Pancreas (tissue), 10 donors: ENCODE data around the gene TMC7. TPM values are rescaled to one million over a fixed set of nuclear protein-coding genes. Genes with fewer than 3 reads are reported as not detected.
"Not testable (repeated sequence)": the region's sequence is repeated elsewhere in the genome, so short reads cannot be mapped to it uniquely, and the experiment has no call there.

Source experiments
- ATAC-seq, 4 donors: fragments of 200-7000 bp; cut with Tn5 transposase; one replicate each; pipeline versions ENCODE4 v1.8.0 to v1.9.1; 2020; ENCODE audit warnings: mild to moderate bottlenecking in 4 of 4, moderate library complexity in 4 of 4
- DNase-seq, 6 donors: peaks; one replicate each; pipeline ENCODE4 v3.0.0-alpha.2; 2020
- FAIRE-seq: peaks from 2 replicates; lab custom pipeline; 2012; peaks lifted over from hg19 to GRCh38; lab: Jason Lieb, UNC
- H3K27ac ChIP-seq, 4 donors: fragments of 200-600 bp; sonication (generic); 1 replicate in 3 of 4; 2 replicates in 1 of 4; pipeline versions ENCODE4 v1.5.0 to v1.8.0; 2020
- H3K27me3 ChIP-seq, 4 donors: fragments of 200-600 bp; one replicate each; pipeline ENCODE4 v1.8.0; 2021
- H3K36me3 ChIP-seq, 3 donors: fragments of 200-600 bp; sonication (generic) in 1 of 3; one replicate each; pipeline versions ENCODE4 v1.5.0 to v1.8.0; 2020 to 2021
- H3K4me1 ChIP-seq, 3 donors: fragments of 200-600 bp; one replicate each; pipeline ENCODE4 v1.8.0; 2021
- H3K4me3 ChIP-seq, 4 donors: fragments of 200-600 bp; sonication (generic) in 2 of 4; one replicate each; pipeline versions ENCODE4 v1.5.0 to v1.8.0; 2020 to 2021
- H3K9me3 ChIP-seq, 4 donors: fragments of 200-600 bp; one replicate each; pipeline ENCODE4 v1.8.0; 2021
- WGBS, 2 donors: extraction: QIAGEN DNeasy Blood & Tissue Kit; methylation state at CpG; one replicate each; pipeline ENCODE4 v1.1.7; 2013; 5-methylcytosine and 5-hydroxymethylcytosine counted together
- intact Hi-C, 3 donors: fragments of 100-400 bp; cut with DNase I; formaldehyde crosslinking; loops; one replicate each; pipeline versions ENCODE4 v1.11.1 to v1.14.2; 2022
- polyA plus RNA-seq, 2 donors: library from polyadenylated mRNA; stranded (reverse); fragments of 200-250 nt; gene quantifications; one replicate each; pipeline ENCODE4 v1.2.3, GENCODE V29; 2013
- total RNA-seq, 6 donors: library from RNA; stranded (reverse); fragmentation: NEBNext Ultra II Directional in 4 of 6; extraction: Animal tissue kit (Norgen Biotek cat#: 25700) in 4 of 6; gene quantifications; one replicate each; pipeline versions ENCODE4 v1.2.1 to v1.2.4, GENCODE V29; 2021 to 2023
- TF ChIP-seq, protein P1 (sequence below), 4 donors: fragments of 200-600 bp; sonication (generic) in 3 of 4; IDR thresholded peaks; one replicate each; pipeline versions ENCODE4 v1.5.0 to v1.8.0; 2021; ENCODE audit warnings: antibody characterized with exemption in 4 of 4
- donor health status: healthy with polysubstance abuse.
- donor health status: DM: no; HTN: no; CAD: no; lungs with moderate emphysema.
- donor health status: DM: no; HTN: no; CAD: no.
- donor health status: control.
- donor health status: control.
- donor health status: Bipolar disorder and iron deficiency.
- donor health status: DM: yes; HTN: yes; CAD: no.
- donor health status: DM: no; HTN: no; CAD: no.
- donor health status: DM: no; HTN: no; CAD: no.
- donor health status: DM: yes; HTN: yes; CAD: no.

The TMC7 gene
- total and polyA plus RNA-seq, 8 donors = 0.20 to 1.1 (median 0.44) TPM

- H3K4me1 ChIP-seq = no peaks in the 10 kb centered on the region
- WGBS, 2 donors = 39 to 55% methylated on average over 3 of the region's 3 CpGs
- TF ChIP-seq, protein P1, sequence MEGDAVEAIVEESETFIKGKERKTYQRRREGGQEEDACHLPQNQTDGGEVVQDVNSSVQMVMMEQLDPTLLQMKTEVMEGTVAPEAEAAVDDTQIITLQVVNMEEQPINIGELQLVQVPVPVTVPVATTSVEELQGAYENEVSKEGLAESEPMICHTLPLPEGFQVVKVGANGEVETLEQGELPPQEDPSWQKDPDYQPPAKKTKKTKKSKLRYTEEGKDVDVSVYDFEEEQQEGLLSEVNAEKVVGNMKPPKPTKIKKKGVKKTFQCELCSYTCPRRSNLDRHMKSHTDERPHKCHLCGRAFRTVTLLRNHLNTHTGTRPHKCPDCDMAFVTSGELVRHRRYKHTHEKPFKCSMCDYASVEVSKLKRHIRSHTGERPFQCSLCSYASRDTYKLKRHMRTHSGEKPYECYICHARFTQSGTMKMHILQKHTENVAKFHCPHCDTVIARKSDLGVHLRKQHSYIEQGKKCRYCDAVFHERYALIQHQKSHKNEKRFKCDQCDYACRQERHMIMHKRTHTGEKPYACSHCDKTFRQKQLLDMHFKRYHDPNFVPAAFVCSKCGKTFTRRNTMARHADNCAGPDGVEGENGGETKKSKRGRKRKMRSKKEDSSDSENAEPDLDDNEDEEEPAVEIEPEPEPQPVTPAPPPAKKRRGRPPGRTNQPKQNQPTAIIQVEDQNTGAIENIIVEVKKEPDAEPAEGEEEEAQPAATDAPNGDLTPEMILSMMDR (IDR thresholded peaks at IDR 0.05) = no peak
- ATAC-seq = no peak
- no peaks in the 10 kb centered on the region for H3K36me3 ChIP-seq
- intact Hi-C loops = no loop called here
- no peaks in the 10 kb centered on the region for H3K27me3 ChIP-seq
- no peak for FAIRE-seq
- H3K9me3 ChIP-seq = no peaks in the 10 kb centered on the region
- H3K27ac ChIP-seq = no peak overlapping the region
- no peak for DNase-seq
- H3K4me3 ChIP-seq = no peak overlapping the region
Observed at GRCh38 chr16:18975109-18975508, 8.6 kb upstream of the TMC7 start.

GRCh38 chr16:18979936-18980335 lies 3.8 kb upstream of the TMC7 start:
- Histone ChIP-seq H3K27me3 (no peaks in the 10 kb centered on the region), H3K36me3 (no peaks in the 10 kb centered on the region), H3K9me3 (no peaks in the 10 kb centered on the region), H3K27ac (no peak overlapping the region), H3K4me1 (no peaks in the 10 kb centered on the region), H3K4me3 (no peak overlapping the region)
- TF ChIP-seq, protein P1 (IDR thresholded peaks at IDR 0.05) = no peak
- FAIRE-seq = no peak
- intact Hi-C loops = loop anchor here in 1 of 3 donors (5.0 kb wide), 1 partner anchor 92 kb away; no protein-coding TSS in a partner anchor
- peak in 1 of 4 donors; percentile 30 for ATAC-seq
- DNase-seq = peak in 2 of 6 donors; percentile 22 to 48
- WGBS, 2 donors = 16 to 20% methylated on average over 2 of the region's 2 CpGs

DNA sequence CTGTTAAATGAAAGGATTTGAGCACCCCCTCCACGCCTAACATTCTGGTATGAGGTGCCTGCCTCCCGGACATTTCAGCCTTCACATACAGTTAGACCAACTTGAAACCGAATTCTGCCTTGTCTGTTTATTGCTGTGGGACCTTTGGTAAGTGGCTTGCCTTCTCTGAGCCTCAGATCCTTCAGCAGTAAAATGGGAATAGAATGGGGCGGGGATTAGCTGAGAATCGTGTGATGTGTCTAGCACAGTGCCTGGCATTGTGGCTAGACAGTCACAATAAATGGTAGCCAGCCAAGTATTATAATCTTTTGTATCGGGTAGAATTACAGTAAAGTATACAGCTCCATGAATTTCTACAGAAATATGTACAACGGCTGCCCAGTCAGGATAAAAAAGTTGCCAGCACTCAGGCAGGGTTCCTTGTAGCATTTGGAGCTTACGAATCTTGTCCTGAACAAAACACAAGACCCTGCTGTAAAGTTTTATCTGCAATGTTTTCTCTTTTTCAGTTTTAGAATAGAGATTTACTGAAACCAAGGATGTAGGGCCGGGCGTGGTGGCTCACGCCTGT lies 786 bp downstream of the TMC7 start:
- FAIRE-seq (no peak), ATAC-seq (no peak), DNase-seq (no peak)
- peak overlapping the region in 2 of 4 donors; percentile 46 to 52 for H3K4me3 ChIP-seq
- H3K27me3 ChIP-seq = no peaks in the 10 kb centered on the region
- no peak overlapping the region for H3K27ac ChIP-seq
- TF ChIP-seq, protein P1 (IDR thresholded peaks at IDR 0.05) = no peak
- no peaks in the 10 kb centered on the region for H3K4me1 ChIP-seq
- H3K36me3 ChIP-seq = no peaks in the 10 kb centered on the region
- intact Hi-C loops = loop anchor here in 1 of 3 donors (5.0 kb wide), 1 partner anchor 88 kb away; no protein-coding TSS in a partner anchor
- WGBS, 2 donors = 66 to 72% methylated on average over 11 of the region's 11 CpGs
- H3K9me3 ChIP-seq = no peaks in the 10 kb centered on the region

GRCh38 chr16:18985256-18985655 lies 1.5 kb downstream of the TMC7 start:
- H3K9me3 ChIP-seq, ATAC-seq, intact Hi-C loops, H3K4me1 ChIP-seq, H3K27me3 ChIP-seq, FAIRE-seq, H3K36me3 ChIP-seq, H3K27ac ChIP-seq, H3K4me3 ChIP-seq, DNase-seq: not testable (repeated sequence)
- WGBS, 2 donors = 85 to 97% methylated on average over 1 of the region's 1 CpG

DNA sequence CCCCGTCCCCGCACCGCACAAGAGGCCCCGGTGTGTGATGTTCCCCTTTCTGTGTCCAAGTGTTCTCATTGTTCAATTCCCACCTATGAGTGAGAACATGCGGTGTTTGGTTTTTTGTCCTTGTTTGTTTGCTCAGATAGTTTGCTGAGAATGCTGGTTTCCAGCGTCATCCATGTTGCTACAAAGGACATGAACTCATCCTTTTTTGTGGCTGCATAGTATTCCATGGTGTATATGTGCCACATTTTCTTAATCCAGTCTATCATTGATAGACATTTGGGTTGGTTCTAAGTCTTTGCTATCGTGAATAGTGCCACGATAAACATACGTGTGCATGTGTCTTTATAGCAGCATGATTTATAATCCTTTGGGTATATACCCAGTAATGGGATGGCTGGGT lies 8.0 kb downstream of the TMC7 start:
- H3K4me3 ChIP-seq, intact Hi-C loops, H3K27me3 ChIP-seq, ATAC-seq, FAIRE-seq, H3K27ac ChIP-seq, DNase-seq, H3K4me1 ChIP-seq, H3K36me3 ChIP-seq, H3K9me3 ChIP-seq: not testable (repeated sequence)
- WGBS, 2 donors = 80 to 93% methylated on average over 9 of the region's 9 CpGs

- DNase-seq, H3K4me1 ChIP-seq, H3K27ac ChIP-seq, H3K36me3 ChIP-seq, H3K9me3 ChIP-seq, H3K4me3 ChIP-seq, ATAC-seq, intact Hi-C loops, FAIRE-seq, H3K27me3 ChIP-seq: not testable (repeated sequence)
- WGBS, 2 donors = 71 to 87% methylated on average over 3 of the region's 3 CpGs
Observed at GRCh38 chr16:18993531-18993930, 9.8 kb downstream of the TMC7 start.

DNA sequence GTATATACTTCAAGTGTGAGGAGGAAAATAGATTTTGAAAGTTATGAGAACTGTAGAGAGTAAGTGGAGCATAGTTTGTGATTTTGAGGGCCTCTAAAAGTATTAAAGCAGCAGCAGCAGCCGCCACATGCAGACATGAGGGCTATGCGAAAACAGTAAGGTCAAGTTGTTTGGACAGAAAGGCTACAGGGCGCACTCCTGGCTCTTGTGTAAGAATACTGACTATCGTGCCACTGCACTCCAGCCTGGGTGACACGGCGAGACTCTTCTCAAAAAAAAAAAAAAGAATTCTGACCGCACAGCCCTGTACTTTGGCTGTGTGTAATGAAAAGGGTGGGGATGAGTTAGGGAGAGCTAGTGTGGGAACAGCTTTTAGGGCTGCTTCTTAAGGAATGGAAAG lies 10.4 kb downstream of the TMC7 start:
- DNase-seq, H3K9me3 ChIP-seq, H3K27me3 ChIP-seq, intact Hi-C loops, FAIRE-seq, ATAC-seq, H3K4me1 ChIP-seq, H3K27ac ChIP-seq, H3K36me3 ChIP-seq, H3K4me3 ChIP-seq: not testable (repeated sequence)
- WGBS, 2 donors = 77 to 97% methylated on average over 7 of the region's 7 CpGs

GRCh38 chr16:18995406-18995805 lies 11.7 kb downstream of the TMC7 start:
- H3K4me3 ChIP-seq, H3K27me3 ChIP-seq, H3K9me3 ChIP-seq, FAIRE-seq, DNase-seq, H3K4me1 ChIP-seq, intact Hi-C loops, H3K36me3 ChIP-seq, ATAC-seq, H3K27ac ChIP-seq: not testable (repeated sequence)
- WGBS, 2 donors = 70 to 74% methylated on average over 12 of the region's 12 CpGs

GRCh38 chr16:18996536-18996935 lies 12.8 kb downstream of the TMC7 start:
- FAIRE-seq, intact Hi-C loops, H3K9me3 ChIP-seq, H3K4me1 ChIP-seq, H3K27ac ChIP-seq, ATAC-seq, H3K36me3 ChIP-seq, H3K4me3 ChIP-seq, H3K27me3 ChIP-seq, DNase-seq: not testable (repeated sequence)
- WGBS, 2 donors = 76 to 82% methylated on average over 9 of the region's 9 CpGs
